ENCODE data around the gene WDFY4. TPM values are rescaled to one million over a fixed set of nuclear protein-coding genes. Genes with fewer than 3 reads are reported as not detected.

WDFY4 gene
- total and polyA plus RNA-seq, 2 of the 13 experiments (the other 11 are each of a cell fraction or from before 2014, with no cell fraction given): not detected

- TF ChIP-seq, protein P1, sequence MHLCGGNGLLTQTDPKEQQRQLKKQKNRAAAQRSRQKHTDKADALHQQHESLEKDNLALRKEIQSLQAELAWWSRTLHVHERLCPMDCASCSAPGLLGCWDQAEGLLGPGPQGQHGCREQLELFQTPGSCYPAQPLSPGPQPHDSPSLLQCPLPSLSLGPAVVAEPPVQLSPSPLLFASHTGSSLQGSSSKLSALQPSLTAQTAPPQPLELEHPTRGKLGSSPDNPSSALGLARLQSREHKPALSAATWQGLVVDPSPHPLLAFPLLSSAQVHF (CRISPR knock-in tag; IDR thresholded peaks at IDR 0.05): 0 out of 2 replicates have a peak, but pooled peaks have one; percentile 6
- TF ChIP-seq HNRNPH1 (optimal IDR thresholded peaks at IDR 0.05; ENCODE audit: low read depth, low read length): no peak
- TF ChIP-seq ZNF646 (CRISPR knock-in tag; IDR thresholded peaks at IDR 0.05): no peak
- no peak for TF ChIP-seq ZKSCAN5 (CRISPR knock-in tag; IDR thresholded peaks at IDR 0.05)
- no peak for TF ChIP-seq JDP2 (CRISPR knock-in tag; IDR thresholded peaks at IDR 0.05; ENCODE audit: borderline replicate concordance)
- no peak for TF ChIP-seq RBM22 (optimal IDR thresholded peaks at IDR 0.05; ENCODE audit: low read length)
- no peak for TF ChIP-seq CEBPB (IDR thresholded peaks at IDR 0.05; ENCODE audit: borderline replicate concordance, low read depth, low read length)
- TF ChIP-seq WIZ (CRISPR knock-in tag; IDR thresholded peaks at IDR 0.05): no peak
- 0 out of 2 replicates have a peak, but pooled peaks have one; percentile 7 for TF ChIP-seq ZNF143 (CRISPR knock-in tag; IDR thresholded peaks at IDR 0.05)
- TF ChIP-seq ZNF678 (CRISPR knock-in tag; IDR thresholded peaks at IDR 0.05): 0 out of 2 replicates have a peak, but pooled peaks have one; percentile 14
- TF ChIP-seq FOSL2 (CRISPR knock-in tag; IDR thresholded peaks at IDR 0.05): 0 out of 2 replicates have a peak, but pooled peaks have one; percentile 30
- TF ChIP-seq ZNF558 (CRISPR knock-in tag; IDR thresholded peaks at IDR 0.05; ENCODE audit: borderline replicate concordance): no peak
- no peak for TF ChIP-seq ZNF691 (CRISPR knock-in tag; IDR thresholded peaks at IDR 0.05; ENCODE audit: borderline replicate concordance, low read depth)
- peak; percentile 9; the same call in 1 of the 2 replicates for TF ChIP-seq YEATS4 (CRISPR knock-in tag; IDR thresholded peaks at IDR 0.05; ENCODE audit: borderline replicate concordance)
- 0 out of 2 replicates have a peak, but pooled peaks have one; percentile 19 for TF ChIP-seq ZBTB7A (CRISPR knock-in tag; IDR thresholded peaks at IDR 0.05)
- no peak for TF ChIP-seq SNRNP70 (IDR thresholded peaks at IDR 0.05; ENCODE audit: low read depth, low read length)
- no peak for TF ChIP-seq SATB2 (CRISPR knock-in tag; IDR thresholded peaks at IDR 0.05)
- TF ChIP-seq SRSF1 (optimal IDR thresholded peaks at IDR 0.05; ENCODE audit: low read depth, low read length): no peak
- TF ChIP-seq, protein P2, sequence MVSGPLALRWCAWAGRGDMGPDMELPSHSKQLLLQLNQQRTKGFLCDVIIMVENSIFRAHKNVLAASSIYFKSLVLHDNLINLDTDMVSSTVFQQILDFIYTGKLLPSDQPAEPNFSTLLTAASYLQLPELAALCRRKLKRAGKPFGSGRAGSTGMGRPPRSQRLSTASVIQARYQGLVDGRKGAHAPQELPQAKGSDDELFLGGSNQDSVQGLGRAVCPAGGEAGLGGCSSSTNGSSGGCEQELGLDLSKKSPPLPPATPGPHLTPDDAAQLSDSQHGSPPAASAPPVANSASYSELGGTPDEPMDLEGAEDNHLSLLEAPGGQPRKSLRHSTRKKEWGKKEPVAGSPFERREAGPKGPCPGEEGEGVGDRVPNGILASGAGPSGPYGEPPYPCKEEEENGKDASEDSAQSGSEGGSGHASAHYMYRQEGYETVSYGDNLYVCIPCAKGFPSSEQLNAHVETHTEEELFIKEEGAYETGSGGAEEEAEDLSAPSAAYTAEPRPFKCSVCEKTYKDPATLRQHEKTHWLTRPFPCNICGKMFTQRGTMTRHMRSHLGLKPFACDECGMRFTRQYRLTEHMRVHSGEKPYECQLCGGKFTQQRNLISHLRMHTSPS (CRISPR knock-in tag; IDR thresholded peaks at IDR 0.05; ENCODE audit: low read depth): peak; percentile 61
- no peak for TF ChIP-seq ZFP36L2 (CRISPR knock-in tag; IDR thresholded peaks at IDR 0.05)
These were observed 29.0 kb upstream of the WDFY4 start (continued) for GRCh38 chr10:48655411-48656240.

All from HepG2 (cell line).